ENCODE data around the gene SYTL3. TPM values are rescaled to one million over a fixed set of nuclear protein-coding genes. Genes with fewer than 3 reads are reported as not detected.

The SYTL3 gene
- total RNA-seq, 1 experiment from 2014 or later: 0.09 TPM

DNA sequence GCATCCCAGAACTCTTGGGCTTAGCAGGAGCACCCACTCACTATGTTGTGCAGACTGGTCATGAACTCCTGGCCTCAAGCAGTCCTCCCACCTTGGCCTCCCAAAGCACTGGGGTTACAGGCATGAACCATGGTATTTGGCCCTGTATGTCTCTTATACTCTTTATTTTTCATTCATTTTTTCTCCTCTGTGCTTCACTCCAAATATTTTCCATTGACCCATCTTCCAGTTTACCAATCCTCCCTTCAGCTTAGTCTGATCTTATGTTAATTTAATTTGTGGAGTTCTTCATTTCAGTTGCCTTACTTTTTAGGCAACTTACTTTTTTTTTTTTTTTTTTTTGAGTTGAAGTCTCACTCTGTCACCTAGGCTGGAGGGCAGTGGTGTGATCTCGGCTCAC is 89.8 kb downstream of the SYTL3 start:
- H2AK5ac ChIP-seq (ENCODE audit: insufficient read length, low read length): no peak overlapping the region
- no peak overlapping the region for H4K8ac ChIP-seq (replicated peaks; ENCODE audit: insufficient read length, low read depth, low read length)
- H3K27me3 ChIP-seq (ENCODE audit: insufficient read depth, low read length): no peaks in the 10 kb centered on the region
- TF ChIP-seq, protein P1, sequence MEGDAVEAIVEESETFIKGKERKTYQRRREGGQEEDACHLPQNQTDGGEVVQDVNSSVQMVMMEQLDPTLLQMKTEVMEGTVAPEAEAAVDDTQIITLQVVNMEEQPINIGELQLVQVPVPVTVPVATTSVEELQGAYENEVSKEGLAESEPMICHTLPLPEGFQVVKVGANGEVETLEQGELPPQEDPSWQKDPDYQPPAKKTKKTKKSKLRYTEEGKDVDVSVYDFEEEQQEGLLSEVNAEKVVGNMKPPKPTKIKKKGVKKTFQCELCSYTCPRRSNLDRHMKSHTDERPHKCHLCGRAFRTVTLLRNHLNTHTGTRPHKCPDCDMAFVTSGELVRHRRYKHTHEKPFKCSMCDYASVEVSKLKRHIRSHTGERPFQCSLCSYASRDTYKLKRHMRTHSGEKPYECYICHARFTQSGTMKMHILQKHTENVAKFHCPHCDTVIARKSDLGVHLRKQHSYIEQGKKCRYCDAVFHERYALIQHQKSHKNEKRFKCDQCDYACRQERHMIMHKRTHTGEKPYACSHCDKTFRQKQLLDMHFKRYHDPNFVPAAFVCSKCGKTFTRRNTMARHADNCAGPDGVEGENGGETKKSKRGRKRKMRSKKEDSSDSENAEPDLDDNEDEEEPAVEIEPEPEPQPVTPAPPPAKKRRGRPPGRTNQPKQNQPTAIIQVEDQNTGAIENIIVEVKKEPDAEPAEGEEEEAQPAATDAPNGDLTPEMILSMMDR (conservative IDR thresholded peaks at IDR 0.05): no peak
- no peak overlapping the region for H4K5ac ChIP-seq (ENCODE audit: insufficient read length, low read depth, low read length)
- no peak overlapping the region for H3K18ac ChIP-seq (ENCODE audit: insufficient read length, low read depth, low read length)
- peaks cover 6% of the 10 kb centered on the region for H3K27me3 Mint-ChIP-seq (ENCODE audit: low read depth)
- H3K4me3 Mint-ChIP-seq: no peak overlapping the region
- H3K9ac ChIP-seq (ENCODE audit: extremely low read depth, insufficient read length, low read length): no peak overlapping the region
- H3K36me3 Mint-ChIP-seq (ENCODE audit: insufficient read depth in 1 of 3, low read depth in 3 of 3): peaks cover 0 to 7% (median 7%) of the 10 kb centered on the region in 3 experiments; a peak in 4 of 7 replicates
- H3K27ac ChIP-seq (ENCODE audit: insufficient read length, low read depth, low read length): no peak overlapping the region
- no peak overlapping the region for H2BK5ac ChIP-seq (ENCODE audit: insufficient read length, low read length)
- no peak overlapping the region for H3T11ph ChIP-seq (ENCODE audit: low read length)
- no peak for DNase-seq
- H3K9me3 ChIP-seq (ENCODE audit: control insufficient read depth, low read depth, low read length): no peaks in the 10 kb centered on the region
- no CpG with 5 or more reads among the region's 1 CpG for WGBS (ENCODE audit: extremely low coverage, insufficient read length, low lambda C conversion rate)
- no peaks in the 10 kb centered on the region for H3K79me1 ChIP-seq (ENCODE audit: insufficient read depth, low read depth, low read length, poor library complexity, severe bottlenecking)
- H3K9me3 Mint-ChIP-seq: peaks cover 8 to 10% of the 10 kb centered on the region in 2 experiments
- no peak overlapping the region for H2BK15ac ChIP-seq (ENCODE audit: low read depth, low read length)
- H3K4me1 ChIP-seq (ENCODE audit: insufficient read depth, low read length): no peaks in the 10 kb centered on the region
- H3K4me2 ChIP-seq (ENCODE audit: insufficient read depth, insufficient read length, low read length): no peak overlapping the region
- H2BK12ac ChIP-seq (ENCODE audit: insufficient read length, low read depth, low read length): no peak overlapping the region
- H3K27ac Mint-ChIP-seq: no peak overlapping the region
- no peaks in the 10 kb centered on the region for H3K23me2 ChIP-seq (ENCODE audit: insufficient read length, low read depth, low read length, poor library complexity, severe bottlenecking)
- H3K56ac ChIP-seq (ENCODE audit: insufficient read length, low read depth, low read length): no peak overlapping the region
- H3K4ac ChIP-seq (ENCODE audit: low read depth, low read length): no peak overlapping the region
- no peak overlapping the region for H4K91ac ChIP-seq (ENCODE audit: insufficient read length, low read depth, low read length)
- H4K20me1 ChIP-seq (ENCODE audit: control insufficient read depth, insufficient read depth, insufficient read length): no peaks in the 10 kb centered on the region
- H3K14ac ChIP-seq (ENCODE audit: insufficient read depth, low read length): no peak overlapping the region
- H2BK120ac ChIP-seq (ENCODE audit: low read depth, low read length, poor library complexity, severe bottlenecking): no peak overlapping the region
- H3K4me1 Mint-ChIP-seq: no peaks in the 10 kb centered on the region
- H3K79me2 ChIP-seq (ENCODE audit: insufficient read depth, low read length): no peaks in the 10 kb centered on the region
- no peak overlapping the region for H2AFZ ChIP-seq (ENCODE audit: low read length)
- H2BK20ac ChIP-seq (ENCODE audit: low read depth, low read length, poor library complexity, severe bottlenecking): no peak overlapping the region
- no peak overlapping the region for H3K23ac ChIP-seq (ENCODE audit: insufficient read length, low read depth, low read length)

Data from H9 (cell line).